Chondrocyte (in vitro differentiated cells): Measurements from ENCODE around the gene CR2. TPM values are rescaled to one million over a fixed set of nuclear protein-coding genes. Genes with fewer than 3 reads are reported as not detected.
"Not testable (repeated sequence)": the region's sequence is repeated elsewhere in the genome, so short reads cannot be mapped to it uniquely, and the experiment has no call there.

Source experiments
- DNase-seq: peaks from one replicate; pipeline ENCODE4 v3.0.0; 2021; ENCODE audit warnings: mixed read lengths, low spot score
- H3K27ac Mint-ChIP-seq: one replicate; pipeline ENCODE4 v1.8.0; 2021; ENCODE audit warnings: mild to moderate bottlenecking, moderate library complexity, mixed read lengths; ENCODE audit not compliant: unreplicated experiment
- H3K27me3 Mint-ChIP-seq: 2 replicates; pipeline ENCODE4 v1.8.0; 2021; ENCODE audit warnings: low read depth, mixed read lengths
- H3K36me3 Mint-ChIP-seq: 2 replicates; pipeline ENCODE4 v1.8.0; 2021; ENCODE audit warnings: low read depth, mixed read lengths
- H3K4me1 Mint-ChIP-seq: 2 replicates; pipeline ENCODE4 v1.8.0; 2021; ENCODE audit warnings: low read depth, mild to moderate bottlenecking, mixed read lengths
- H3K4me3 Mint-ChIP-seq: one replicate; pipeline ENCODE4 v1.8.0; 2021; ENCODE audit warnings: mild to moderate bottlenecking, moderate library complexity, mixed read lengths; ENCODE audit not compliant: unreplicated experiment
- H3K9me3 Mint-ChIP-seq: 2 replicates; pipeline ENCODE4 v1.8.0; 2021; ENCODE audit warnings: low read depth, mixed read lengths
- total RNA-seq: library from RNA; stranded (reverse); gene quantifications from 3 replicates; pipeline ENCODE4 v1.2.1, GENCODE V29; 2021
- TF ChIP-seq, protein P1 (sequence below): fragments of 200-600 bp; sonication (generic); IDR thresholded peaks from 2 replicates; pipeline ENCODE4 v1.5.0; 2021; ENCODE audit warnings: antibody characterized with exemption, mild to moderate bottlenecking, moderate library complexity

CR2 gene
- total RNA-seq, 1 donor from 2014 or later: not detected

DNA sequence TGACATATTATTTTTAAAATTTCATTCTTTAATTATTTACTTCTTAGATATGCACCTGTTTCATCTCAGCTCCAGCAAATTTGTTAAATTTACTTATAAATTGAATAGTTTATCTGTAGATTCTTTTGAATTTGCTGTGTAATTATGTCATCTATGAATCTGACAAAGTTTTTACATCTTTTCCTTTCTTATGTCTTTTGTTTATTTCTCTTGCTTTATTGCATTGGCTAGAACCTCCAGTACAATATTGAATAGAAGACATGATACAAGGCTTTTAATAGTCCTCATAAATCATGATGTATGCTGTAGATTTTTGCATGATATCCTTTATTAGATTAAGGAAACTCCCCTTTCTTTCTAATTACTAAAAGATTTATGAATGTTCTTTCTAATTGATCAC is 62.6 kb downstream of the CR2 start:
- Mint-ChIP-seq H3K9me3 (no peaks in the 10 kb centered on the region), H3K36me3 (no peaks in the 10 kb centered on the region), H3K27ac (no peak overlapping the region), H3K27me3 (peaks cover 19% of the 10 kb centered on the region), H3K4me3 (no peak overlapping the region), H3K4me1 (no peaks in the 10 kb centered on the region)
- DNase-seq: no peak
- TF ChIP-seq, protein P1, sequence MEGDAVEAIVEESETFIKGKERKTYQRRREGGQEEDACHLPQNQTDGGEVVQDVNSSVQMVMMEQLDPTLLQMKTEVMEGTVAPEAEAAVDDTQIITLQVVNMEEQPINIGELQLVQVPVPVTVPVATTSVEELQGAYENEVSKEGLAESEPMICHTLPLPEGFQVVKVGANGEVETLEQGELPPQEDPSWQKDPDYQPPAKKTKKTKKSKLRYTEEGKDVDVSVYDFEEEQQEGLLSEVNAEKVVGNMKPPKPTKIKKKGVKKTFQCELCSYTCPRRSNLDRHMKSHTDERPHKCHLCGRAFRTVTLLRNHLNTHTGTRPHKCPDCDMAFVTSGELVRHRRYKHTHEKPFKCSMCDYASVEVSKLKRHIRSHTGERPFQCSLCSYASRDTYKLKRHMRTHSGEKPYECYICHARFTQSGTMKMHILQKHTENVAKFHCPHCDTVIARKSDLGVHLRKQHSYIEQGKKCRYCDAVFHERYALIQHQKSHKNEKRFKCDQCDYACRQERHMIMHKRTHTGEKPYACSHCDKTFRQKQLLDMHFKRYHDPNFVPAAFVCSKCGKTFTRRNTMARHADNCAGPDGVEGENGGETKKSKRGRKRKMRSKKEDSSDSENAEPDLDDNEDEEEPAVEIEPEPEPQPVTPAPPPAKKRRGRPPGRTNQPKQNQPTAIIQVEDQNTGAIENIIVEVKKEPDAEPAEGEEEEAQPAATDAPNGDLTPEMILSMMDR: no peak

DNA sequence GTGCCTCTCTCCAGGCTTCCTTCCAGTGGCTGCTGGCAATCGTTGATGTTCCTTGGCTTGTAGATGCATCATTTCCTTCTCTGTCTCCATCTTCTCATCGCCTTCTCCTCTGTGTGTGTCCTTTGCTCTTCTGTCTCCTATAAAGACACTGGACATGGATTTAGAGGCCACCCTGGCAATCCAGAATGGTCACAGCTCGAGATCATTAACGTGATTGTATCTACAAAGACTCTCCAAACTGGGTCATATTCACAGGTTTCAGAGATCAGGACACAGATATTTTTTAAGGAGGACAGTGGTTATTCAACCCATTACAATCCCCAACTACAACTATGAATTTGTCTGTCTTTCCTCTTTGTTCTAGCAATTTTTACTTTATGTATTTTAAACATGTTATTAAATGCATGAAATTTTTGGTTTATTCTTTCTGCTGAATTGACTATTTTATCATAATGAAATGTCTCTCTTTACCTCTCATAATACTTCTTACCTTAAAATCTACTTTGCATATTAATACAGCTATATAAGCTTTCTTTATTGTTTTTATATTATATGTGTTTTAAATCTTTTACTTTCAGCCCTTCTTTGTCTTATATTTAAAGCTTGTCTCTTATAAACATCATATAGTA is 64.6 kb downstream of the CR2 start:
- TF ChIP-seq, protein P1: no peak
- Mint-ChIP-seq H3K27ac (no peak overlapping the region), H3K9me3 (no peaks in the 10 kb centered on the region), H3K27me3 (peaks cover 16% of the 10 kb centered on the region), H3K4me3 (no peak overlapping the region), H3K4me1 (no peaks in the 10 kb centered on the region), H3K36me3 (no peaks in the 10 kb centered on the region)
- no peak for DNase-seq

- H3K27ac Mint-ChIP-seq: no peak overlapping the region
- H3K4me1 Mint-ChIP-seq: no peaks in the 10 kb centered on the region
- no peak overlapping the region for H3K4me3 Mint-ChIP-seq
- TF ChIP-seq, protein P1: no peak
- H3K9me3 Mint-ChIP-seq: no peaks in the 10 kb centered on the region
- DNase-seq: no peak
- H3K36me3 Mint-ChIP-seq: no peaks in the 10 kb centered on the region
- peaks cover 16% of the 10 kb centered on the region for H3K27me3 Mint-ChIP-seq
Measured at GRCh38 chr1:207519505-207520399, 65.6 kb downstream of the CR2 start.

- not testable (repeated sequence) for DNase-seq, H3K27ac Mint-ChIP-seq, H3K4me1 Mint-ChIP-seq, H3K36me3 Mint-ChIP-seq, H3K9me3 Mint-ChIP-seq, H3K4me3 Mint-ChIP-seq
- H3K27me3 Mint-ChIP-seq: peaks cover 19% of the 10 kb centered on the region
Measured at GRCh38 chr1:207520400-207521345, 66.5 kb downstream of the CR2 start.

DNA sequence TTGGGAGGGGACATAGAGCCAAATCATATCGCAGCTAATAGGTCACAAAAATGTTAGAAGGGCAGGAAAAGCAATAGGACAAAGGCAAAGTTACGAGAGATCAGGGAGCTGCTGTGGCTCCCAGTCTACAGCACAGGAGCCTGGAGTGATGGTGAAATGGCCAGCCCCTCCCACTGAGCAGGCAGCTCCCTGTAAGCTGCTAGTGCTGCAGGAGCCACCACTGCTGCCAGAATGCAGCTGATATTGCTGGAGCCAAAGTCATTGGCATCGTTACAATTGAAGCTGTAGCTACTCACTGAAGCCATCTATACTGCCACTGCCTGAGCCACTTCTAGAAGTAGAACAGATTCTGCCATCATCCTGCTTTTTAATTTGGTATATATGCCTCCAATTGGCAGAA is 71.1 kb downstream of the CR2 start:
- not testable (repeated sequence) for H3K9me3 Mint-ChIP-seq, H3K27me3 Mint-ChIP-seq, H3K27ac Mint-ChIP-seq, DNase-seq, H3K4me3 Mint-ChIP-seq, H3K36me3 Mint-ChIP-seq, H3K4me1 Mint-ChIP-seq

DNA sequence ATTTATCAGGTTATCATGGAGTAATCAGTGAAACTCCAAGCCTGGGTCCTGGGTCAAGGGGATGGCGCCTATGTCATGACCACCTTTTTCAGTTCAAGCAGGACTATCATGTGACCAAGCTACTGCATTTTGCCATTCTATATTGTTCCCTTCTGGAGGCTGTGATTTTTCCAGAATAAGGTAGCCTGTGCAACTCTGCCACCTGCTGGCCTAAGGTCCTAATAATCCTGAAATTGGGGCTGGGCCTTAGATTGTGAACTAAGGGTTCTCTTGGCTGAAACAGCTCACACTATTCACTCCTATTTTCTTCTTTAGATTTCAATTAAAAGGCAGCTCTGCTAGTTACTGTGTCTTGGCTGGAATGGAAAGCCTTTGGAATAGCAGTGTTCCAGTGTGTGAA is 74.3 kb downstream of the CR2 start:
- H3K27me3 Mint-ChIP-seq, H3K4me3 Mint-ChIP-seq, H3K9me3 Mint-ChIP-seq, H3K4me1 Mint-ChIP-seq, DNase-seq, H3K36me3 Mint-ChIP-seq, H3K27ac Mint-ChIP-seq: not testable (repeated sequence)

DNA sequence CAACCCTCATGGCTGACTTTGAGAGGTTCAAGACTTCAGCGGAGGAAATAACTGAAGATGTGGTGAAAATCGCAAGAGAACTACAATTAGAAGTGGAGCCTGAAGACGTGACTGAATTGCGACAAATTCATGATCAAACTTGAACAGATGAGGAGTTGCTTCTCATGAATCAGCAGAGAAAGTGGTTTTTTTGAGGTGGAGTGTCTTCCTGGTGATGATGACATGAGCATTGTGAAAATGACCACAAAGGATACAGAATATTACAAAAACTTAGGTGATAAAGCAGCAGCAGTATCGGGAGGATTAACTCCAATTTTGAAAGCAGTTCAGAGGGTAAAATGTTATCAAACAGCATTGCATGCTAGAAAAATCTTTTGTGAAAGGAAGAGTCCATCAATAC is 82.1 kb downstream of the CR2 start:
- not testable (repeated sequence) for H3K27ac Mint-ChIP-seq, H3K36me3 Mint-ChIP-seq

More for the DNA sequence above, 82.1 kb downstream of the CR2 start:
- not testable (repeated sequence) for H3K4me1 Mint-ChIP-seq, H3K4me3 Mint-ChIP-seq, H3K9me3 Mint-ChIP-seq, DNase-seq, H3K27me3 Mint-ChIP-seq
